CD4-positive, alpha-beta T cell treated with Interleukin-10 for 1 hour (primary cell): ENCODE data around the gene TBXT.
"Not testable (repeated sequence)": the region's sequence is repeated elsewhere in the genome, so short reads cannot be mapped to it uniquely, and the experiment has no call there.

Source experiments
- DNase-seq: peaks from one replicate; pipeline ENCODE4 v3.0.0-alpha.2; 2020

The TBXT gene

DNA sequence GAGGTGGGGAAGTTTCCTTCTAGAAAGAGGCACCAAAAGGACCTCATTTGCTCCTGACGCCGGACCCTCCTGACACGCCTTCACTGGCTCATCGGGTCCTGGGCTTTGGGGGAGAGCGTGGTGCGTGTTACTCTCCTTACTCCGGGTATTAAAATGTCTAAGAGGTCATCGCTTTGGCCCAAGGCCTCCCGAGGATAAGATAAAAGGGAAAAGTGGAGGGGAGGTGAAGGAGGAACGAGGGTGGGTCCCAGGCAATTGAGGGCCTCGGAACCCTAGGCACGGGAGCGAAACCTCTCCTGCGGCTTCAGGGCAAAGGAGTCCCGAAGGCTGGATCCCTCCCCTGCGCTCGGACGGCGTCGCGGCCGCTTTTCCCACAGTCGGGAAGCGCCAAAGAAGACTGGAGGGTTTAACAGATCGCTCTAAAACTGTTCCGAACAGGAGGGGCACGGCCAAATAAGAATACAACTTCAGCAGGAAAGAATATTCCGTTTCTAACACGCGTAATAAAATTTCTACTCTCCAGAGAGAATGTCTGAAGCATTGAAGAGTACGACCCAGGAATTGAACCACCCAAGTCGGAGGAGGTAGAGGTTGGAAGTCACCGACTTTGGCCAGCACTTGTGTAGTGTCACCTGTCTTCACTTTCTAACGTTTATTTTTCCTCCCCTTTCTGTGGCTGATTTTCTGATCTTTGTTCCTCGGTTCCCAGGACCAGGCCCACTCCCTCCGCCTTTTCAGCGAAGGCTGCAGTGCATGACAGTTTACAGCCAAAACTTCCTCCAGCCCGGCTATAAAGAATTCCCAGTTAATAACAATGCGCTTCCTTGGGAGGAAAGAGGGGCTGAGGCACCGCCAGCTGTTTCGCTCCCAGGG lies 2.1 kb upstream of the TBXT start:
- DNase-seq = no peak

DNA sequence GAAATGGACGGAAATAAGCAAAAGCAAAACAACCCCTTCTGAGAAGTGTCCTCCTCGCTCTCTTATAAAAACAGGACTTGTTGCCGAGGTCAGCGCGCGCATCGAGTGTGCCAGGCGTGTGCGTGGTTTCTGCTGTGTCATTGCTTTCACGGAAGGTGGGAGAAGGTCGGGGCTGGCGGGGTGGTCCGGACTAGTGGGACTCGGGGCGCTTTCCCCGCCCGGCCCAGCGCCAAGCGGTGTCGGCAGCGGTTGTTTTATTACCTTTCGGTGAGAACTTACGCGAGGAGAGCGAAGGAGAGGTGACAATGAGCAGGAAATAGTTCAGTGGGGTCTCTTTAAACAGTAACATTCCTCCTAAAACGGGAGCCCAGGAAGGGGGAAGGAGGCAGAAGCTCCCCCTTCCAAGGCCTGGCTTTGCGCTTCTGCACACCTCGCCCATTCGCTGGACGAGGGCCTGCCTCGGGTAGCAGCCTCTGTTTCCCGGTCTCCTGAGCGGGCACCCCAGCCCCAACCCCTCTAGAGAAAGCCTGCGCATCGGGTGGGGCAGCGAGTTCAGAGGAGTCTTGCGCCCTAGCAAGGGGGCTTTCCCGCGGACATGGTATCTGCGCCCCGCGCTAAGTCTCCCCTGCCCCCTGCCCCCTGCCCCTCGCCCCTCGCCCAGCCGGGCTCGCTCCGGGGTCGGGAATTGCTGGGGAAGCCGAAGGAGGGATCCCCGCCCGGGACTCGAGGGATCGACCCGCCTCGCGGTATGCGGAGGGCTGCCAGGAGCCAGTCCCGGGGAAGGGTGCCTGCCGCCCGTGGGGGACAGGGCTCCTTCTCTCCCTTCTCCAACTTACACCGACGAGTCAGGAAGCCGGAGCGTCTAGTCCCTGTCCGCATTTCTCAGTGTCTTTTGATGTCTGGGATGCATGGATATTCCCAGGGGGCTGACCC lies 1.2 kb upstream of the TBXT start:
- no peak for DNase-seq

DNA sequence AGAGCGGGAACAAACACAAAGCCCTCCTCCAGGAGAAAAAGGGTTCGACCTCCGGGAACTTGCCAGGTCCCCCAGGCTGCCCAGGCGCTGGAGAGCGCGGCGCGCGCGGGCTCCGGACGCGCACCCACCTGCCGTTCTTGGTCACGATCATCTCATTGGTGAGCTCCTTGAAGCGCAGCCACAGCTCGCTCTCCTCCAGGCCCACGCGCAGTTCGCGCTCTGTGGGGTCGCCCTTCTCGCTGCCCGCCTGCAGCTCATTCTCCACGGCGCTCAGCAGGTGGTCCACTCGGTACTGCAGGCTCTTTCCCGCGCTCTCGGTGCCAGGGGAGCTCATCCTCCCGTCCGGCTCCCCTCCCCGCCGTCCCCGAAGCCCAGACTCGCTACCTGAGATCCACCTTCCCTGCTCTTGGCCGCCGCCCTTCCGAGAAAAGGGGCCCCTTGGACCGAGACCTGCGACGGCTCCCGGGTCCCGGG lies 356 bp downstream of the TBXT start:
- DNase-seq = no peak

DNA sequence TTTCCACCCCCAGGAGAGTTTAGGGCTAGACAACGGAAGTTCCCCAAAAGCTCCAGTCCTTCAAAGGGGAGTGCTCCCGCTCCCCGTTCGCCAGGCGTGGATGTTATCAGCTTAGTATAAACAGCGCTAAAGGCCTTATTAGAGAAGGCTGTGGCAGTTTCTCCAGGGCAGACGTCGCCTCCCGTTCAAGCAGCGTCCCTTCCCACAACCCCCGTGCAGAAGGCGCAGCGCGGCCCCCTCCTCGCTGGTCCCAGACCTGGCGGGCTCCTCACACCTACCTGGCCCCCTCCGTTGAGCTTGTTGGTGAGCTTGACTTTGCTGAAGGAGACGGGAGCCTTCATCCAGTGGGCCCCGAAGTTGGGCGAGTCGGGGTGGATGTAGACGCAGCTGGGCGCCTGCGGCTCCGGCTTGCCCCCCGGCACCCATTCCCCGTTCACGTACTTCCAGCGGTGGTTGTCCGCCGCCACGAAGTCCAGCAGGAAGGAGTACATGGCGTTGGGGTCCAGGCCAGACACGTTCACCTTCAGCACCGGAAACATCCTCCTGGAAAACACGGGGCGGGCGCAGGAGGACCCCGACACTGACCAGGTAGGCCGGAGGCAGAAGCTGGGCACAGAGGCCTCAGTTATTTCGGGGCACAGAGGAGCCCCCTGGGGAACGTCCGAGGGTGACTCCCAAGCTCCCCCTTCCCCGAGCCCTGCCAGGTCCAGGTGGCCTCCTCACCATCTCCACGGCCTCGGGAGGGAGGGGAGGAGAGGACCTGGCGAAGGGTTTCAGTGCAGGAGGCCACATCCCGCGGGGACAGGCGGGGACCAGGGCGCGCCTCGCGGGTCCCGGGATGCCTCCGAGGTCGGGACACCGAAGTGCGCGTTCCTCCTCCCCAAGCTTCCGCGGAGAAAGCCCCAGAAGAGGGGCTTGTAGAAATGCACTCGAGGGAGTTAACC lies 1.1 kb downstream of the TBXT start:
- no peak for DNase-seq

DNA sequence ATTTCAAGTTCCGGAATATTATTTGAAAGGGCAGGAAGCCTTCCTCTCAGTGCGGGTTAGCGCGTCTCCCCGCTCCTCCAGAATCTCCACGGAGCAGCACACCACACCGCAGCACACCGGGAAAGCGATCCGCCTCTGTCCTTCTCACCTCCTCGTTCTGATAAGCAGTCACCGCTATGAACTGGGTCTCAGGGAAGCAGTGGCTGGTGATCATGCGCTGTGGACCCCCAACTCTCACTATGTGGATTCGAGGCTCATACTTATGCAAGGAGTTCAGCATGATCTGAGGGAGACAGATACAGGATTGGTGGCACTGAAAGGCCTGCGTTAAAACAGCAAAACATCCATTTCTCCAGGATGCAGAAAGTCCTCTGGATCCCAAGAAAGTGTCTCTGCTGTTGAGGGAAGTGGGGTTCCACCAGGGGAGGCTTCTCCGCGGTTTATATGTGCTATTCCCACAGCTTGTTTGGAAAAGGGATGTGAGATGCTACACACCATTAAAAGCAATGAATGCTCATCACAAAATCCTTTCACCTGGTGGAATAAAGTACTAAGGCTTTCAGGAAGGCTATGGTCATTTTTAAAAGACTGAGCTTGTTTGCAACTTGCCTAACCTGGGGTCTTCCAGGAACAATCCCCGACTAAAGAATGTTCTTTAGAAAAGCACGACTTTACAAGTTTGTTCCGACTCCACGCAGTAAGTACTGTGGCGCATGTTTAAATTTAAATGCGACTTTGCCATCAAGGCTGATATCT lies 1.9 kb downstream of the TBXT start:
- DNase-seq = no peak

DNA sequence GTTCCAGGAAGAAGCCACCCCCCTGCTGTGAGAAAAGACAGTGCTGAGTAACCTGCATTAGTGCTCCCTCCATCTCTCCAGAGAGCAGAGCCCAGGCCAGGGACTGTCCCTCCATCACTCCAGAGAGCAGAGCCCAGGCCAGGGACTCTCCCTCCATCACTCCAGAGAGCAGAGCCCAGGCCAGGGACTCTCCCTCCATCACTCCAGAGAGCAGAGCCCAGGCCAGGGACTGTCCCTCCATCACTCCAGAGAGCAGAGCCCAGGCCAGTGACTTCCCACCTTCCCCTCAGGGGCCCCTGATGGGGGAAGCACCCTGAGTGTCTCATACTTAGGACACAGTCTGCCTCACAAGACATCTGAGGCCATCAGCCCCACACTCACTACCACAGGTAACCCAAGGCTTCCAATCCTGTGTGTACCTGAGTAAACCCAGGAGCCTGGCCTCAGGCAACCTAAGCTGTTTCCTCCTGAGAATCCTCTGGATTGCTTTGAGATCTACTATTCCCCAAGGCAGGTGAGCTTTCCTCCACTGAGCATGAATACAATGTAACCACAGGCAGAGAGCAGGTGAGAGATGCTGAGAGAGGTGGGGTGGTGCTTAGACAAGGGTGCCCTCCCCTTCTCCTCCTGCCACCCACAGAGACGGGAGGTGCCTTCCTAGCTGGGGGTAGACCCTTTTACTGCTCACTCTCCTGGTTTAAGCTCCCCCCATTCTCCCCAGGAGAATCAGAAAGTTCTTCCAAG lies 4.9 kb downstream of the TBXT start:
- DNase-seq = no peak

DNA sequence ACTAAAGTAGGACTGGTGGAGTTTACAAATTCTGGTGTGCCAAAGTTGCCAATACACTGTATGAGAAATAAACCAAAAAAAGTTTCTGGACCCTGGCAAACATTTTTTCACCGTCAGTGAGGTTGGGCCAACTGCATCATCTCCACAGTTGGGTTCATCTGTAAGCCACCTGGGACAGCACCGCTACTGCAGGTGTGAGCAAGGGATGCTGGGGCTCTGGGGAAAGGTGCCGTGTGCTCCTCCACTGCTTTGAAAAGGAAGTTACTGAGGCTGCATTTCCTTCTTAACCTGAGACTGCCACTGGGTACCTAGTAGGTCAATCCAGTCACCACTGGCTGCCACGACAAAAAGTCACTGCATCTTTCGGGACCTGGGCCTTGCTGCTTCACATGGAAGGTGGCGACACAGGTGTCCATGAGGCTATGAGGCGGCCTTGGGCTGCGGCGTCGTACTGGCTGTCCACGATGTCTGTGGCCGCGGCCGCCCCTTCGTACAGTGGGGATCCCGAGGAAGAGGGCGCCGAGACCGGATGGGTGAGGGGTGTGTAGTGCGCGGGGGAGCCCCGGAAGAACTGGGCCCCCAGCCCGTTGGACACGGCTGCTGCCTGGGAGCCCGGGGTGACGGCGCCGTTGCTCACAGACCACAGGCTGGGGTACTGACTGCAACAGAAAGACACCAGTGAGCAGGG lies 9.6 kb downstream of the TBXT start:
- no peak for DNase-seq

DNA sequence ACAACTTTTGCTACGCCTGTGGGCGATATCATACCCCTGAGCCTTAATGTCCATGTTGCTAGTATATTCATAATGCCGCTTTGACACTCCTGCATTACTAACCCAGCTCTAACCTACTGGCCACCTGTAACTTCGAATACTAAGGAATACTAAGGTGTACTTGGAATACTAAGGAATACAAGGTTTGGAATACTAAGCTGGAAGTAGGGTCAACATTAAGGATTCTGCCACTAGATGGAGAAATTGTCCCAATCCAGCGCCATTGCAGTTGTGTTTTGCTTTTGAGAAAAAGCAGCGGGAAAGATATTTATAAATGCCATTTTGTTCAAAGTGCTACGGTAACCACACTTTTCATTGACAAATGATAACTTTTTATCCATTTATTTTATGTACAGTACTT lies 10.7 kb downstream of the TBXT start:
- no peak for DNase-seq

DNA sequence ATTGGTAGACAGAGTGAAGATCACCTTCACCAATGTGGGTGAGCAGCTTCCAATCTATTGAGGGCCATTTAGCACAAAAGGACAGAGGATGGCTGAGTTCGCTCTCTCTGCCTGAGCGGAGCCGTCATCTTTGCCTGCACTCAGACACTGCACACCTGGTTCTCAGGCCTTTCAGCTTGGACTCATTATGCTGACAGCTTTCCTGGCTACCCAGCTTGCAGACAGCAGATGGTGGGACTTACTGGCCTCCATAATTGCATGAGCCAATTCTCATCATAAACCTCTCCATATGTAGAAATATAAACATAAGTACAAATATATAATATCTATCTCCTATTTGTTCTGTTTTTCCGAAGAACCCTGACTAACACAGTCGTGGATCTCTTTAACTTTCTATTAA lies 13.7 kb downstream of the TBXT start:
- DNase-seq = no peak

DNA sequence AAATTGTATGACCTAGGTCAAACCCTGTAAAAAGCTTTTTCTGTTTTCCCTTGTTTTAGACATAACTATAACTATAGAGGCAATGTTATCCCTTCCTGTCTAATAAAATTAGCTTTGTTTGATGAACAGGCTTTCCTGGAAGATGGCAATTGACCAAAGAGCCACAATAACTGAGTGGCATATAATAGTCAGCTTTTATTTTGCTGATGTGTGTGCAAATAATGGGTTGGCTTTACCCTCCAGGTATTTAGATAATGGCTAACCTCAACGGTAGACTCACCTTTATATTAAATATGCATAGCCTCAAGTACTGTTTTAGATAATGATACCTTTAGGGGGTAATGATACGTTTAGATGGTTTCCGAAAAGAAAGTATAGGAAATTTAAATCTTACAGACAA lies 15.0 kb downstream of the TBXT start:
- no peak for DNase-seq

DNA sequence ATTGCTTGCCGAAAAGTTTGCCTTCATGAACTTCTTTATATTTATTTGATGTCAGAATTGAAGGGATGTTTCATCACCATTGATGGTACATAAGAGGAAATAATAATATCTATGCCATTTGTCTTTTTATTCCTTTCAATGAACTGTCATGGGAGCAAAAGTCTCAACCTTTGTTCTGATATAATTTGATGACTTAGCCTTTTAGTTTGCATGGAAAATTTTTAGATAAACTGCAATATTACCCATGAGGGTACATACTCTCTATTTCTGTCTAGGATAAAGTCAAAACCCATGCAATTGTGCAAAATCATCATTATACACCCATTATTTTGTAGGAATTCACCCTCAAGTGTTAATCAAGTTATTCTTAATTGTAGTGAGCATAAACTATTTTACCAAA lies 15.9 kb downstream of the TBXT start:
- no peak for DNase-seq

DNA sequence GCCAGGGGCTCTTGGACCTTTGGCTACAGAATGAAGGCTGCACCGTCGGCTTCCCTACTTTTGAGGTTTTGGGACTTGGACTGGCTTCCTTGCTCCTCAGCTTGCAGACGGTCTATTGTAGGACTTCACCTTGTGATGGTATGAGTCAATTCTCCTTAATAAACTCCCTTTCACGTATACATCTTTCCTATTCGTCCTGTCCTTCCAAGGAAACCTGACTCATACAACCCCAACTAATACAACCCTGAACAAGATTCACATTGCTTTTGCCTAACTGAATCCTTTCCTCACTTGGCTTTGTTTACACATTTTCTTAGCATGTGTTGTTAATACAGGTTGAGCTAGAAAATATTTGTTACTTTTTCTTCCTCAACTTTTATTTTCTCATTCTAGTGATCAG lies 21.9 kb downstream of the TBXT start:
- DNase-seq = no peak

DNA sequence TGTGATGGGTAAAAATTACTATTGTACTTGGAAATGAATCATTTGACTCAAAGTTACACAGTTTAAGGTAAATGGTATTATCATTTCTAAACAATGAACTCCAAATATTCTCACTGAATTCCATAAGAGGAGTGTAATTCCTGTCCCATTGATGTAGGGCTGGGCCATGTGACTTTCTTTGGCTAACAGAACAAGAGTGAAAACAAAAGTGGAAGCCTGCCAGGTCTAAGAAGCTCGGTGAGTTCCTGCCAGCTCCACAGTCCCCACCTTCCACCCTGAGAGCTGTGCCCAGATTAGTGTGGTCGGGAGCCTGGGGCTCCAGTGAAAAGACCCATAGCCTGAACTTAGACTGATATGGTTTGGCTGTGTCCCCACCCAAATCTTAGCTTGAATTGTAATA lies 24.6 kb downstream of the TBXT start:
- DNase-seq = no peak

DNA sequence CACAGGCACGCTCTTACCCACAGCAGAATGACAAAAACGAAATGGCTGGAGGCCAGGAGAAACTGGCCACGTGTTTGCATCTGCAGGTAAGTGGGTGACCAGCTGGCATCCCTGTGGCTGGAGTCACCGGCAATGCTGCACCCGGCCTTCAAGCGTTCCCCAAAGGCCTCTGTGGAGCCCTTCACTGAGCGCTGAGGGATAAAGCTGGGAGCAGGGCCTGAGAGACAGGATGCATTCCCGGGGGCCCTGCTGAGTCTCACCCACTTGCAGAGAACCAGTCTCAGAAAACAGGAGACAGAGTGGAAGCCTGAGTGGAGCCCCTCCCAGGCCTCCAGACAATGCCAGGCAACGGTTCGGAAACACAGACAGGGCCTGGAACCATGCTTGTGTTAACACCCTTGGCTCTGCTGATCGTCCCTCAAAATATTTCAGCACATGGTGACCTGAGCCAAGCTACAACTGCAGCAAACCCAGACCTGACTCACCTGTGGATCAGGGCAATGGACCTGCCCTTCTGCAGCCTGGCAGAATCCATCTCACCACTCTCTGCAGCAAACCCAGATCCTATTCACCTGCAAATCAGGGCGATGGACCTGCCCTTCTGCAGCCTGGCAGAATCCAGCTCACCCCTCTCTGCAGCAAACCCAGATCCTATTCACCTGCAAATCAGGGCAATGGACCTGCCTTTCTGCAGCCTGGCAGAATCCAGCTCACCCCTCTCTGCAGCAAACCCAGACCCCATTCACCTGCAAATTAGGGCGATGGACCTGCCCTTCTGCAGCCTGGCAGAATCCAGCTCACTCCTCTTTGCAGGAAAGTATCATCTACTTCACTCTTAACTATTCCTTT lies 39.8 kb downstream of the TBXT start:
- DNase-seq = no peak

DNA sequence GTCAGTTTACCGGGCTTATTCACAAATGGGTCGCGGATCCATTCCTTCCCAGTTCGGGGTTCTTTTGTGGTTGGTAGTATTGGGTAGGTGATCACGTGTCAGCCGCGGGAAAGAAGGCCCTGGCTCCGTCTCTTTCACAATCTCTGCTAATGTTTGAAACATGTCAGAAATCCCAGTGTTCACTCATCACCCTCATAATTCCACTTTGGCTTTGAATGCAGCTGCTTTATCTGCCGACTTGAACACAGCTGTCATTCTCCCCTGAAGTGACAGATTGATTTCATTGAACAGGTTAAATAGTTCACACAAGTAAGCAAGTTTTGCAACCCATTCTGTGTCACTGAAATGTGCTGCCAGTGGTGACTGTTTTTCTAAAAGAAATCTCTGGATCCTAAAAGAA lies 44.5 kb downstream of the TBXT start:
- not testable (repeated sequence) for DNase-seq

DNA sequence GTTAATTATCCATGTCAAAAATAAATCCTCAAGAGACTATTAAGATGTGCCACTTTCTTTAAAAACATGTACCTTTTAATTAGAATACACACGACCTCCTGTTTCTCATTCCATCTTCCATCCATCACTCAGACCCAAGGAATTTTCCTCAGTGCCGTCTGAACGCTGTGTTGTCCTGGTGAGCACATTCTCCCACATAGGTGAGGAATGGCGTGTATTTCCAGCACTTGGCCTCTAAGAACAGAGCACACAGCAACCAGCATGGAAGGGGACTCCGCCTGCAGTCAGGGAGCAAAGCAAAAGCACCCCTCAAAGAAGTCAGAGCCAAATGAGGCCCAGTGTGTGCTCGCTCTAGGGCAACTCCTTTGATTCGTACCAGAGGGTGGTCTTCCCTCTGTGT lies 45.9 kb downstream of the TBXT start:
- DNase-seq = no peak

DNA sequence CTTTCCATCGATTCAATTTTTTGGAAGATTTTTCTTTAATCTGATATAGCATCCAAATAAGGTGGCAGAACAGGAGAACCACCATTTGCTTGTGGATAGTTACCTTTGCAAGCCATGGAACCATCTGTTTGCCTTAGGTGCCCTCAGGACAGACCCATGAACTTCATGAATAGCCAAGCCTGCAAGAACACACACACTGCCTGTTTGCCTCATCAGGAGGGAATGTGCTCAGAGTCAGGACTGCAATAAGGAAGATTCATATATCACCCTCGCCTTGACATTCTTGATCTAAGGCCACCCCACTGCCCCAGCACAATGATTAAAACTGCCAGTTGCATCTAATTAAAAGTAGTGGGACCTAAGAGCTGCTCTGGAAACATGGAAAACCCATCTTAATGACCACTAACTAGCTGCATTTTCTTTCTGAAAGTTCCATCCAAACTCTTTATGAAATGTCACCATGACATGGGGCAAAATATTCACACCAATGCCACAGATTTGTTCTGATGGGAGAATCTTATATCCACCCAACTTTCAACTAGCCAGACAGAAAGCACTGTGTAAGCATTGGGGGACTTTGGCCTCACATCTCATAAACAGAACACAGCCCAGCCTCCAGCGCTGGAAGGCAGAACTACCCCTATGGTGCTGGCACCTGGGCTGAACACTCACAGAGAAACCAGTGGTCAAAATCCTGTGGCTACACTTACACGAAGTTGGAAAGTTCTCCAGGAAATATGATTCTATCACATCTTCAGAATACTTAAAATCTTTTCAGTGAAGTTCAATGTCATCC lies 48.3 kb downstream of the TBXT start:
- no peak for DNase-seq

DNA sequence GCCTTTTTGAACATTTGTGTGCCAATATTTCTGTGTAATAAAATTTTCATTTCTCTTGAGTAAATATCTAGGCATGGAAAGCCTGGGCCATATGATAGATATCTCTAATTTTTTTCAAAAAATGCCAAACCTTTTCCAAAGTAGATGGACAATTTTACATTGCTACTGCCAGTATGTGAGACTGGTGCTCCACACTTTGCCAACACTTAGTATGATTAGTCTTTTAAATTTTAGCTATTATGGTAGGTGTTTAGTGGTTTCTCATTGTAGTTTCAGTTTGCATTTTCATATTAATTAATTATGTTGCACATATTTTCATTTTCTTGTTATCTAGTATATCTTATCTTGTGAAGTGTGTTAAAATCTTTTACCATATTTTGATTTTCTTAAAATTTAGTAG lies 52.0 kb downstream of the TBXT start:
- DNase-seq = no peak

DNA sequence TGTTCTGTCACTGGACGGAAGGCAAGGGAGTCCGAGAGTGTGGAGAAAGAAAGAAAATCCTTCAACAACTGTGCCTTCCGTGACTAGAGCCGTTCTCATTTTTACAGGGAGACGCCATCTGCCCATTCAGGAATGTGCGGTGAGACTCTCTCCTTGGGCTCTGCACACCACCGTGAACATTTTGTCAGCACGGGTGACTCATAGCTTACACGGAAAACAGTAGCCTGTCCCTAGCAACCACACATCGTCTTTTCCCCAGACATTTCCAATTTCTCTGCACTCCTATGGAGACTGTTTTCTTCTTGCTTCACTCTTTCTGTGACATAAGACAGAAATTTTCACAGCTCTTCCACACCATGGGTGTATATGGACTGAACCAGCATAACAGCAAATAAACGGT lies 55.1 kb downstream of the TBXT start:
- DNase-seq = no peak
